Prostate gland (tissue), 2 donors: ENCODE measurements around the gene ST14. TPM values are rescaled to one million over a fixed set of nuclear protein-coding genes. Genes with fewer than 3 reads are reported as not detected.

Experiments
- DNase-seq: peaks from one replicate; pipeline ENCODE4 v3.0.0-alpha.2; 2019; ENCODE audit warnings: low spot score
- H3K27ac ChIP-seq, 2 donors: fragments of 200-600 bp; sonication (generic); 2 replicates each; pipeline ENCODE4 v1.5.1; 2017 to 2019
- H3K27me3 ChIP-seq: fragments of 200-600 bp; sonication (generic); replicated peaks from 2 replicates; pipeline ENCODE4 v1.5.1; 2019; ENCODE audit not compliant: insufficient read depth
- H3K36me3 ChIP-seq, 2 donors: fragments of 200-600 bp; sonication (generic); 1 replicate in 1 of 2; 2 replicates in 1 of 2; pipeline versions ENCODE4 v1.5.1 to v1.8.1; 2017 to 2019
- H3K4me1 ChIP-seq: fragments of 200-600 bp; sonication (generic); replicated peaks from 2 replicates; pipeline ENCODE4 v1.5.1; 2019
- H3K4me3 ChIP-seq, 2 donors: fragments of 200-600 bp; sonication (generic); 2 replicates each; pipeline ENCODE4 v1.5.1; 2017 to 2019
- H3K9me3 ChIP-seq: fragments of 200-600 bp; sonication (generic); 2 replicates; pipeline ENCODE4 v1.5.1; 2017
- CTCF ChIP-seq, 4 experiments: fragments of 200-600 bp in 2 of 4; fragments of 450-650 bp in 2 of 4; sonication (generic) in 2 of 4; IDR thresholded peaks; 1 replicate in 3 of 4; 2 replicates in 1 of 4; pipeline ENCODE4 v1.5.1; 2016 to 2019; ENCODE audit warnings: antibody characterized with exemption in 4 of 4, mild to moderate bottlenecking in 2 of 4, moderate library complexity in 2 of 4
- POLR2A ChIP-seq: fragments of 450-650 bp; IDR thresholded peaks from one replicate; pipeline ENCODE4 v1.6.1; 2016; ENCODE audit warnings: antibody characterized with exemption, mild to moderate bottlenecking
- POLR2AphosphoS5 ChIP-seq: sonication (generic); formaldehyde crosslinking; IDR thresholded peaks from one replicate; pipeline ENCODE4 v1.6.1; 2017; ENCODE audit warnings: antibody characterized with exemption
- WGBS: methylation state at CpG from one replicate; pipeline ENCODE4 v1.1.5; 2018; 5-methylcytosine and 5-hydroxymethylcytosine counted together
- intact Hi-C: fragments of 100-400 bp; cut with DNase I; formaldehyde crosslinking; loops from one replicate; pipeline ENCODE4 v1.14.2; 2022
- total RNA-seq, 2 donors: library from RNA; depleted of rRNA; stranded (reverse); fragments of >200 nt; gene quantifications; one replicate each; pipeline ENCODE4 v1.1.0, GENCODE V29; 2016

Gene ST14
- total RNA-seq, 2 donors from 2014 or later: 39.8 to 114 TPM

GRCh38 chr11:130141561-130142341 lies 17.8 kb upstream of the ST14 start:
- Histone ChIP-seq H3K27me3 (no peaks in the 10 kb centered on the region), H3K36me3 (no peaks in the 10 kb centered on the region), H3K9me3 (no peaks in the 10 kb centered on the region), H3K4me3 (no peak overlapping the region), H3K27ac (no peak overlapping the region), H3K4me1 (no peaks in the 10 kb centered on the region)
- TF ChIP-seq POLR2A: no peak
- TF ChIP-seq POLR2AphosphoS5: no peak
- TF ChIP-seq CTCF (IDR thresholded peaks at IDR 0.05): no peak
- intact Hi-C loops: no loop called here
- DNase-seq: no peak
- WGBS: 87% methylated on average over 19 of the region's 19 CpGs

GRCh38 chr11:130144141-130144540 lies 15.4 kb upstream of the ST14 start:
- H3K27ac ChIP-seq: no peak overlapping the region
- H3K9me3 ChIP-seq: no peaks in the 10 kb centered on the region
- H3K36me3 ChIP-seq: no peaks in the 10 kb centered on the region
- intact Hi-C loops: no loop called here
- H3K27me3 ChIP-seq: no peaks in the 10 kb centered on the region
- TF ChIP-seq CTCF (IDR thresholded peaks at IDR 0.05): no peak
- TF ChIP-seq POLR2AphosphoS5: no peak
- no peak for TF ChIP-seq POLR2A
- H3K4me3 ChIP-seq: no peak overlapping the region
- H3K4me1 ChIP-seq: no peaks in the 10 kb centered on the region
- 70% methylated on average over 10 of the region's 10 CpGs for WGBS
- DNase-seq: no peak

GRCh38 chr11:130144861-130145281 lies 14.7 kb upstream of the ST14 start:
- Histone ChIP-seq H3K27me3 (no peaks in the 10 kb centered on the region), H3K4me1 (no peaks in the 10 kb centered on the region), H3K36me3 (no peaks in the 10 kb centered on the region), H3K4me3 (no peak overlapping the region), H3K27ac (no peak overlapping the region), H3K9me3 (no peaks in the 10 kb centered on the region)
- DNase-seq: no peak
- intact Hi-C loops: no loop called here
- no peak for TF ChIP-seq CTCF (IDR thresholded peaks at IDR 0.05)
- TF ChIP-seq POLR2A: no peak
- no peak for TF ChIP-seq POLR2AphosphoS5
- WGBS: 74% methylated on average over 7 of the region's 7 CpGs

- no peak for DNase-seq
- no peaks in the 10 kb centered on the region for H3K27me3 ChIP-seq
- H3K9me3 ChIP-seq: no peaks in the 10 kb centered on the region
- no peak overlapping the region for H3K4me3 ChIP-seq
- WGBS: 79% methylated on average over 3 of the region's 3 CpGs
- H3K4me1 ChIP-seq: no peaks in the 10 kb centered on the region
- no peak overlapping the region for H3K27ac ChIP-seq
- intact Hi-C loops: no loop called here
- H3K36me3 ChIP-seq: no peaks in the 10 kb centered on the region
- TF ChIP-seq CTCF (IDR thresholded peaks at IDR 0.05): no peak
- no peak for TF ChIP-seq POLR2A
- TF ChIP-seq POLR2AphosphoS5: no peak
These were observed 14.2 kb upstream of the ST14 start for GRCh38 chr11:130145311-130145812.
